ENCODE measurements around the gene JAKMIP2.
"Not testable (repeated sequence)": the region's sequence is repeated elsewhere in the genome, so short reads cannot be mapped to it uniquely, and the experiment has no call there.

Gene JAKMIP2

DNA sequence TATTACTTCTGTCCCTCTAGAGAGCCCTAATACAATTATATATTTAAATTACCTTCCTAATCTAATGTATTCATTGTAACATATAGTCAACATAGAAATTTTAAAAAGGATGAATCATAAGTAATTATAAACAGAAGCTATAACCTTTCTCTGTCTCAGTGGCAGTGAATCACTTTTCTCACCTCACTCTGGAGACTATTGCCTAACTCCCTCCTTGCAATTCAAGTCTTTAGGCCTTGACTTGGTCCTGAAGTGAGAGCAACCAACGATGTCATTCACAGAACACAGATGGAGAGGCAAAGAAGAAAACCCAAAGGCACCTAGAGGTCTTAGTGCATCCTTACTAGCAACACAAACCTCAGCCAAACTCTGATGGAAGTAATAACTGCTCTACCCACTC lies 139.4 kb downstream of the JAKMIP2 start:
- no peak for DNase-seq

DNA sequence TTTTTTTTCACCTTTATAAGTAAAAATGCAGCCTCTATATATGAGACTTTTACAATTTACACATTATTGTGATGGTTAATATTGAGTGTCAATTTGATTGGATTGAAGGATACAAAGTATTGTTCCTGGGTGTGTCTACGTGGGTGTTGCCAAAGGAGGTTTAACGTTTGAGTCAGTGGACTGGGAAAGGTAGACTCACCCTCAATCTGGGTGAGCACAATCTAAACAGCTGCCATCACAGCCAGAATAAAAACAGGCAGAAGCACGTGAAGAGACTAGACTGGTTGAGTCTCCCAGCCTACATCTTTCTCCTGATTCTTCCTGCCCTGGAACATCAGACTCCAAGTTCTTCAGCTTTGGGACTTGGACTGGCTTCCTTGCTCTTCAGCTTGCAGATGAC lies 139.9 kb downstream of the JAKMIP2 start:
- no peak for DNase-seq

DNA sequence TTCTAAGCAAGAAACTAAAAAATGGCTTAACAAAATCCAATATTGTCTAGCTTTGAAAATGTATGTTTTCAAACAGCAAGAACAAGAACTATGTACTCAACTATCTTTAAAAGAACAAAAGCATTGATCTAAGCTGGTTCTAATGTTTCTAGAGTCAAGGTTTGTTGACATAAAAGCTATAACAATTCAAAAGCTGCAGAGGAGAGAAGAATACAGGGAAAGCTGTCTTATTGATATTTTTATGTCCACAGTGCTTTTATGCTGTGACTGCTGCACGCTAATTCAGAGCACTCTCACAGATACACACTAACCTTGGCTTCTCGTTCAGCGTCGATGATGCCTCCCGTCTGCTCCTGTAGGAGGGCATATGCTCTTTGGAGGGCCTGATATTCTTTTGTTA lies 143.2 kb downstream of the JAKMIP2 start:
- no peak for DNase-seq

DNA sequence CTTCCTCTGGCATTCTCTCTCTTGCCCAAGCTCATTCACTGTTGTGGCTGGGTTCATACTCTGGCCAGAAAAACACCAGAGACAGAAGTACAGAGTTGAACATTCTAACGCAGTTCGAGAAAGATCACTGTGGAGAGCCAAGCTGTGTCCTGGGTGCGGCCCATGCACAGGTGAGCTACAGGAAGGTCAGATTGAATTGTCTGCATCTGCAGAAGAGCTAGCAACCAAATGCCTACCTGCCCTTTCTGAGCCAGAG lies 145.9 kb downstream of the JAKMIP2 start:
- DNase-seq: no peak

DNA sequence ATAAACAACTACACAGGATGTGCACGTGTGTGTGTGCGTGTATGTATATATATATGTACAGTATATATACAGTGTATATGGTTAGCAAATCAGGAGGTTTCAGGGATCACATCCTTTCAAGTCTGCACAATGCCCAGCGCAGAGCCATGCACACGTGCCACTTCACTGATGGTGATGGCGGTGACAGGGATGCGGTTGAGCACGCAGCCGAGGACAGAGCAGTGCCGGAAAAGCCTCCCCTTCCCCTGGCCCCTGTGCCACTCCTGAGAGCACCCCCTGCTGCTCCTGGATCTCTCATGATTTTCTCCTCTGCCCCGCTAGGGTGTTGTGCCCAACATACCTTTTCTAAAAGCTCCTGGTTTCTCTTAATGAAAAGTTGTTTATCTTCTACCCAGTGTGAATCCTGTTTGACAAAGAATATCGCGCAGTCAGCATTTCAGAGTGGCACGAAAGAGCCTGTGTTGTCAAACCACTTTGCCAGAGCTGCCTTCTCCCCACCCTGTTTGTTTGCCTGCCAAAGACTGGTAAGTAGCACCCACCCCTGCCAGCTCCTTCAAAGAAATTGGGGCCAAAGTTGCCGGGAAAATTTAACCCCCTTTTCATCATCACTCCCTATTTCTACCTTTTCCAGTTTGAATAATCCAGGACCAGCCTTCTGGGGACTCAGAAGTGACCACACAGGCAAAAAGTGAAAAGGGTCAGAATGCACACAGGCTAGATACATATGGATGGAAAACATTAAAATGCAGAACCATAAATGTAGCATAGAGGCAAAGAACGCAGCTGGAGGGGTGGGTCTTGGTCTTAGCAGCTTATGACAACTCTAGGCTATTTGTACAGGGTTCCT lies 146.4 kb downstream of the JAKMIP2 start:
- DNase-seq: no peak

DNA sequence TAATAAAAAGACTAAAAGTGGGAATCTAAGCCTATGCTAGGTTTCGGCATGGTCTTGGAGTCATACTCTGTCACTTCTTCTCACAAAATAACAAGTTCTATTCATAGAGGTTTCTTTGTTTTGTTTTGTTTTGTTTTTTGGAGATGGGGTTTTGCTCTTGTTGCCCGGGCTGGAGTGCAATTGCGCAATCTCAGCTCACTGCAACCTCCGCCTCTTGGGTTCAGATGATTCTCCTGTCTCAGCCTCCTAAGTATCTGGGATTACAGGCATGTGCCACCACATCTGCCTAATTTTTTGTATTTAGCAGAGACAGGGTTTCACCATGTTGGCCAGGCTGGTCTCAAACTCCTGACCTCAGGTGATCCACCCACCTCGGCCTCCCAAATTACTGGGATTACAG lies 147.1 kb downstream of the JAKMIP2 start:
- DNase-seq: not testable (repeated sequence)

DNA sequence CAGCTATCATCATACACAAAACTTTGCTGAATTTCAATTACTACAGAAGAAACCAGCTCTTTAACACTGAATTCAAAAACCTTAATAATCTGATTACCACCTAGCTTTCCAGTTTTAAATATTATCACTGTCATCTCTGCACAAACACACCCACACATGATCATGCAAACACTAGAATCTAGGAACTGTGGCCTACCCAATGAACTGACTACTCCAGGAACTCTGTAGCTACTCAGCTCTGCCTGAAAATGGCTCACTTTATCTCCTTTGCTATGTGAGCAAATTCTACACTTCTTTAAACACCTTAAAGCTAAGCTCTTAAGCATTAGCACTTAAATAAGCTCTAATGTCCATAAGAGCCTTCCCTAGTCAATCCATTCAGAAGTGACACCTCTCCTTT lies 149.4 kb downstream of the JAKMIP2 start:
- DNase-seq: no peak

DNA sequence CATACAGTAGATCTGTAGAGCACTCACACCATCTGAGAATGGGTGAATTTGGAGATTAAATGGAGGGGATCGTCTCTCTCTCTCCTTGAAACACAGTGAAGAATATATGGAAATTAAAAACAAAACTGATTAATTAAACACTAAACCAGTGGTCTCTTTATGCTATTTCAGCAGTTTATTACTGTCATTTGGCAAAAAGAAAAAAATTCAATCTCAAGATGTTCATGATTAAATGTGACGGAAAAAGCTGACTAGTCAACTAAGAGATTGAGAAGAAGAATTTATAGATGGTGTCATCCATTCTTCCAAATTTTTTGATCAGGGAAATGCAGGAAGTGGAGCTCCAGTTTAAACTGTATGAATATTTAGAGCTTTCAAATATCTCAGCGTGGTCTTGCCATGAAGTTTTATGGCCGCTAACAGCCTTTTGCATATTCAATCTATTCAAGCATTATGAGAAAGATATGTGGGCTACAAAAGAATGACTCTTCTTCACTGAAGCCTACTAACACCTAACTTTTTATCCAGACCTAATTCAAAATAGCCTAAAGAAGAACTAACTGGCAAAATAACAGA lies 151.0 kb downstream of the JAKMIP2 start:
- DNase-seq: no peak

DNA sequence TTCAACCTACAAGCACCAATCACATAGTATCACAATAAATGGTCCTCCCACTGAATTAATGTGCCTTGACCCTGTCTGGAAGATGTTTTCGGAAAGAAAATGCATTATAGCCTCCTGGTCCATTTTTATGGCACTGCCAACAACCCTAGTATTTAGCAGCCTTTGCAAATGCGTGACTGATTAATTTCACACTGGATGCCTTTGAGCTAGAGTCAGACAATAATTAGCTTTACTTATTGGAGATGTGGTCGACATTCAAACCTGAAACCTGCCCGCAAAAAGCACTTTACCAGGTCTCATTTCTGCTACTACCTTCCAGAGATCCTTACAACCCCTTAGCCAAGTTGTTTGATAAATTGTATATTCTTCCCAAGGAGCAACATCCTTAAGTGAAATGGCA lies 153.3 kb downstream of the JAKMIP2 start:
- DNase-seq: no peak

DNA sequence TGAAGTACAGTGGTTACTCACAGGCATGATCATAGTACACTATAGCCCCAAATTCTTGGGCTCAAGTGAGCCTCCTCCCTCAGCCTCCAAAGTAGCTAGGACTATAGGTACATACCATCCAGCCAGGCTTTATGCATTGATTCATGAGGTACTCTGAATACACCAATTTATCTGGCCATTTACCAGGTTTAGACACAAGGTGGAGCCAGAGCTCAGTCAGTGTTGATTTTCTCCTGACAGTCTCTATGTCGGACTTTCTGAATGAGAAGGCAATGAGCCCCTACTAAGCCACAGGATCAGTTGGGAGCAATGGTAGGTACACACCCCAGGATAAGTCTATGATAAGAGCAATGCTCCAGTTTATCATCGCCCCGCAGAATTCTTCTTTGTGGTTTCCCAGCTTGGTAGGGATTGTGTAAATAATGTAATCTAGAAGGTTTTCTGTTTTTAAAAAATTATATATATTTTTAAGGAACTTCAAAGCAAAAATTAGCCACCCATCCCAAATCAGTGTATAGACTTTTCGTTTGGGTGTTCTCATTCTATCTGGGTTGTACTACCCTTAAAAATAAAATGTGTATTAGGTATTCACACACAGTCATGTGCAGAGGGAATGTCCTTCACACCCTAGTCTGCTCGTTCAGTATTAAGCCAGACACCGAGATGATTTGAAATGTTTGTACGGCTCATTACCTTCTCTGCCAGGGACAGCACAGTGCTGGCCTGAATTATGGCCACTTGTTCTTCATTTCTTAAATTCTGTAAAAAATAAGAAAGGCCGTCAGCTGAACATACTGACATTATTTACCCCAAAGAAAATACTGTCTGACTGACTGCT lies 154.3 kb downstream of the JAKMIP2 start:
- peak; percentile 52 for DNase-seq

DNA sequence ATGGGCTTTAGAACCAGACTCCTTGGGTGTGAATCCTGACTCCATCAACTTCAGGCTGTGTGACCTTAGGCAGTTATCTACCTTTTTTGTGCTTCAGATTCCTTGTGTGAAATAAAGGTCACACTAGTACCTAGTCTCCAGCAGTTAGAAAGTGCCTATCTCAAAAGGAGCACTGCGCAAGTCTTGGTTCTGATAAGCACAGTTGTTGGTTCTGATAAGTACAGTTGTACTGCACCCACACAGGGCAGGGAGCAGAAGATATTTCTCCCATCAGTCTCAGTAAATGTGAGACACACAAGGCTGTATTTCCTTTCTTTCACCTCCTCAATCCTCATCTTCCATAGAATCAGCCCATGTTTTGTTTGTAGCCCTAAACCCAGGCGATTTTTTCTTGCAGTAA lies 156.1 kb downstream of the JAKMIP2 start:
- no peak for DNase-seq

DNA sequence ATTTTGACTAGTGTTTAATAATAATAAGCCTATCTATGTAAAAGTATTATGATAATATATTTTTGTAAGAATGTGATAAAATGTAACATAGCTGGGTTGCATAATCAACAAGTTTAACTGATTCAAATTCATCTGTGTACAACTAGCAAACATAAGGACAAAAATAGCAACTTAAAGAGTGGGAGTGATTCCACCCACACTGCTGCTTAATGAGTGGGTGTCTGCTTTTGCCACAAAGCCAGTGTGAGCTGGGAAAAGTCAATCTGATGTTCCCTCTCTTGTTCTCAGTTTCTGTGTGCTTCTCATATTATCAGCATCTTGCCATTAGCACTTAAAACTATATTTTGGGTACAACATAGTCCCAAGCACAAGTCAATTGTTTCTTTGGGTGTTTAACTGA lies 161.5 kb downstream of the JAKMIP2 start:
- no peak for DNase-seq

DNA sequence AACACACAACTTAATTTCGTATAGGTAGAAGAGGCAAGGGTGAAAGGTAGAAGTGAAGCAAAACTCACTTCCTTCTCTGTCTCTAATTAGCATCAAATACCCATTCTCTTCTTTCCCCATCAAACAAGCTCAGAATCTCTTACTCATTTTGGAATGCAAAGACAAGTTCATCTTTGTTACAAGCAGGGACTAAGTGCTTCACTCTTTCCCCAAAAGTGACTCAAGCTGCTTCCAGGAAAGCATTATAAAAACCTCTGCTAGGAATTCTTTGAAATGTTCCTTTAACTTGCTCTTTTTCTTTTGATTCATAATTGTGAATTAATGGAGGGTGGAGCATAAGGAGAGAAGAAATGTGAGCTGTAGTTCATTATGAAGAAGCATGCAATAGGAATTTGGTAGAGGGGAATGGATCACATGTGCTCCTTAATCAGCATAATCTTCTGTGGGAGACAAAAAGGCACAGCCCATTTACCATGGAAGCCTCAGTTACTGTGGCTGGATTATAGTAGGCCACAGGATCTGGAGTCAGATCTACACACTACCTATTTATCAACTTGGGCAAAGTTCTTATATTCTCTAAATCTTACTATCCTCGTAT lies 163.1 kb downstream of the JAKMIP2 start:
- DNase-seq: no peak

DNA sequence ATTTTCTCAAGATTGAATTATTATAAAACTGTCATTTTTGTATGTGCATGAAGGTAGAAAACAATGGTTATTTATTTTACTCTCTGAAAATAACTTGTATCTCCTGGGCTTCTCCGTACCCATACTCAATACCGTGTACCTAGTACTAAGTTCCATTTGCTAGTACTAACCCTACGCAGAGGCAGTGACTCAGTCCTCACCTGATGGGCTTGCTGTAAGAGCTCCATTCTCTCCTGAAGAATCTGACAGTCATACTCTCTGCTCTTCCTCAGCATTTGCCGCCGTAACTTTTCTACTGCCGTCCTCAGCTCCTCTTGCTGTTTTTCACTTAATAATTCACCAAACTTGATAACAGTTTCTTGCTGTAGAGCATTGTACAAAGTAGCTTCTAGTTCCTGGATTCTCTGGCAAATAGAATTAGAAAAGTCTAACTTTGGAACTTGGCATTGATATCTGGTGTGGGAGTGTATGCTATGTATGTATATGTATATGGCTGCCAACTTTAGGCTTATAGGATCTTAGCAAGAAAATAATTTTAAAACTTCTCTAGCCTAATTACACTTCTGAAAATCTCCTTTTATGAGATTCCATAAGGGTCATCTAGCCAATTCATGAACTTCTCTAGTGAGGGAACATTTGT lies 164.7 kb downstream of the JAKMIP2 start:
- no peak for DNase-seq

DNA sequence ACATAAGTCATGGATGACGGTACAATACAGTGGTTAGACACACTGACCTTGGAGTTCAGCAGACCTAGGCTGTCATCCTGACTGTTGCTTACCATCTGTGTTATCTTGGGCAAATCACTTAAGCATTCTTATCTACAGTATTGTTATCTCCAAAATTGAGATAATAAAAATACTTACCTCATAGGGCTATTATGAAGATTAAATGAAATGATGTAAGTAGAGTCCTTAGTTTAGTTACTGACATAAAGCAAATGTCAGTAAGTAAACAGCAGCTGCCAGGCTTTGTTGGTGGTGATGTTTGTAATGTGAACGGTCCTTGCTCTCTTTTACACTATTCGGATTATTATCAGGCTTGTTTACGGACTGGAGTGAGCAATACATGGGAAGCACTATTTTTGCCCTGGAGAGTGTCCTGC lies 165.3 kb downstream of the JAKMIP2 start:
- DNase-seq: no peak

DNA sequence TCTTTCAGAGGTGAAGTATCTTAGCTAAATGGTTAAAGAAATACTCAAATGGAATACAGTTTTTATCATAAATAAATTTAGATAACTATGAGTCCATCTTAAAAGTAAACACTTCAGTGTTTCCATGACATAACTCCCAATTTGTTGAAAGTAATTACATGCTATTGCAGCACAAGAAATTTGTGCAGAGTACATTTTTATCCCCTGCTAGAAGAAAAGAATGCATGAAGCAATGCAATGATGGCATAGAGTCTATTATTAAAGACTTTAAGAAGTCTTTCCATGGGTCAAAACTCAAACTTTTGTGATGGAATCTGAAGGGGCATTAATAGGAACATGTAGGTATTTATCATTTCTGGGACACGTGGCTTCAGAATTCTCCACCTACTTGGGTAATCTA lies 166.1 kb downstream of the JAKMIP2 start:
- DNase-seq: no peak

DNA sequence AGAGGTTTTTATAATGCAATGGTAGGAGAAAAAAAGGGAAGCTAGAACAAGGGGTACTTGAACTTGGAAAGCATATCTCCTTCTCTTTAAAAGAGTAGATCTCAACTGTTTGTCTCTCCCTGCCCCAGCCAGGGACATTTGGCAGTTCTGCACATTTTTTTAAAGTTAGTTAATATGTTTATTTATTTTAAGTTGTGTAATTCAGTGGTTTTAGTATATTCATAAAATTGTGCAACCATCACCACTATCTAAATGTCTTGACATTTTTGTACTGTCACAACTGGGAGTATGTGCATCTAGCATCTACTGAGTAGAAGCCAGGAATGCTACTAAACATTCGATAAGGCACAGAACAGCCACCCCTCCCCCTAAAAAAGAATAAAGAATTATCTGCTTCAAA lies 169.2 kb downstream of the JAKMIP2 start:
- DNase-seq: no peak

DNA sequence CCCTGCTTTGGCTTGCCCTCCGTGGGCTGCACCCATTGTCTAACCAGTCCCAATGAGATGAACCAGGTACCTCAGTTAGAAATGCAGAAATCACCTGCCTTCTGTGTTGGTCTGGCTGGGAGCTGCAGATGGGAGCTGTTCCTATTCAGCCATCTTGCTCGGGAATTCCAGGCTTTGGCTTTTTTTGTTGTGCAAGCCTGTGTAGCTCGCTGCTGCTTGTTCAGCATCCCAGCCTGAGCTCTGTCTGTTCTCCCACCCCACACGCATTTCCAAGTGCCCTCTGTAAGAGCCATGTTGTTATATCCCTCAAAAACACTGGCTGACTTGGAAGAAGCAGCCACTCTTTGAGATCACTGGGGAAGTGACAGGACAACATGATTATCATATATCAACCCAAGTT lies 171.0 kb downstream of the JAKMIP2 start:
- no peak for DNase-seq

DNA sequence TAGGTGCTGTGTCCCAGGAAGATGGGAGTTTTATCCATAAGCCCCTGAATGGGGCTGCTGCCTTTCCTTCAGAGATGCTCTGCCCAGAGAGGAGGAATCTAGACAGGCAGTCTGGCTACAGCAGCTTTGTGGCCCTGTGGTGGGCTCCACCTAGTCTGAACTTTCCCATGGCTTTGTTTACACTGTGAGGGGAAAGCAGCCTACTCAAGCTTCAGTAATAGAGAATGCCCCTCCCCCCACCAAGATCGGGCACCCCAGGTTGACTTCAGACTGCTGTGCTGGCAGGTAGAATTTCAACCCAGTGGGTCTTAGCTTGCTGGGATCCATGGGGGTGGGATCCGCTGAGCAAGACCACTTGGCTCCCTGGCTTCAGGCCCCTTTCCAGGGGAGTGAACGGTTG lies 171.7 kb downstream of the JAKMIP2 start:
- no peak for DNase-seq

DNA sequence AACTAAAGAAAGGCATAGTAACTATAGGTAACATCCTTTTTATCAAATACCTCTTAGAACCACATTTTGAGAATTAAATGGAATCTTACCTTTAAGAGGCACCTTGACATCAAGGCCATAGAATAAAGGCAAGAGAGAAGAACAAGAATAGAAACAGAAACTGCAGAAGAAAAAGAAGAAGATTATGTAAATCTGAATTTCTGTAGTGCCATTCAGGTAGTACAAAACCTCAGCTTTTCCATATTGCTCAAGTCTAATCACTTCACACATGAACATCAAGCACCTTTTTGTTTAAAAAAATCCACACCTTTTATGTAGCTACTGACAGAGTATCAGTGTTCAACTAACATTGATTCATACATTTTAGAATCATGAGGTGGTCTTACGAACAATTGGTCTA lies 180.9 kb downstream of the JAKMIP2 start:
- no peak for DNase-seq

DNA sequence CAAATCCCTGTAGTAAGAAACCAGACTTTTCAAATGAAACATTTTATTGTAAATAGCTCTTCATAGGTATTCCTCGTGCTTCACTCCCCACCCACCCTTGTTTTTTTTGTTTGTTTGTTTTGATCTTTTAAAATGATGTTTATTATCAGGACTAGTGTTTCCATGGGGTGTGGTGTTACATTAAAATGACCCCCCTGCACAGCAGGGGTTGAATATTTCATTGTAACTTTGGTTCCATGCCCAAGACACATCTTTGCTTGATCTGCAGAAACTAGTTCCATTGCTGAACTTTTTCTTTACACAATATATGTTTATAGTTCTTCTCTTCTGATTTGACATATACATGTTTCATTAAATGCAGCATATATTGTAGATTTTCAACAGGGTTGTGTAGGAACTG lies 191.4 kb downstream of the JAKMIP2 start:
- no peak for DNase-seq

DNA sequence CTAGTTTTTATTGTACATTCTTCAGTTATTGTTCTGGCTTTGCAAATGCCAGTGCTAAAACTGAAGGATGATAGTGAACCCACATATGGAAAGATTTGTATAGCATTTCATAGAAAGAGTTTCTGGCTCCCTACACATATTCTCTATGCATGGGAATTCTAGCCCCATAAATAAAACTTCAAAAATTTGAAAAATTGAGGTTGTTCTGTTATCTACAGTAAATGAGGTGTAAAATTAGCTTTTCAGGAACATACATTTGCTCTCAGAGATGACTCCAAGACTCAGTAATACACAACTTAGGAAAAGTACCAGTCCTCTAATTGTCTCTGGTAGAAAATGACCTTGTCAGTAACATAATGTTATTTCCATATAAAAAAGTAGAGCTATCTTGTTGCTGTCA lies 192.4 kb downstream of the JAKMIP2 start:
- no peak for DNase-seq

DNA sequence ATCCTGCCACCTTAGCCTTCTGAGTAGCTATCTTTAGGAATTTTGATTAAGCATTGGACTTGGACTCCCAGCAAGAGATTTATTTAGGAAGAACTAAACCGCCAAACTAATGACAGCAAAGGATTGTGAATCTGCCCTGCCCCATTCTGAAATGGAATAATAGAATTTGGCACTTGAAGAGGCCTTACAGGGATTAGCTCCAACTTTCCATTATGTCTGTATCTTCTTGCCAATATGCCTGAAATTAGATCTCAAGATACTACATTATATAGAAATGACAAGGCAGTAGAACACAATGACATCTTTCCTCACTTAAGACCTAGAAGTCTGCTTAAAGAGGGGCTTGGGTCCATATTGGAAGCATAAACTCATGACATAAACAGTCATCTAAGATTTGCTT lies 195.7 kb downstream of the JAKMIP2 start:
- DNase-seq: no peak
